CD4-positive, alpha-beta T cell treated with Interleukin-10 for 1 hour (primary cell): Measurements from ENCODE around the gene MAP3K21.

Source experiments
- DNase-seq: peaks from one replicate; pipeline ENCODE4 v3.0.0-alpha.2; 2020

The MAP3K21 gene

GRCh38 chr1:233326811-233327650, 493 bp upstream of the MAP3K21 start:
- DNase-seq = peak; percentile 94

- DNase-seq = peak; percentile 23
Observed at GRCh38 chr1:233328142-233328921, 808 bp downstream of the MAP3K21 start.

GRCh38 chr1:233331676-233332519, 4.4 kb downstream of the MAP3K21 start:
- DNase-seq = no peak

GRCh38 chr1:233333086-233333485, 5.6 kb downstream of the MAP3K21 start:
- no peak for DNase-seq

GRCh38 chr1:233334092-233334491, 6.6 kb downstream of the MAP3K21 start:
- DNase-seq = no peak

GRCh38 chr1:233336554-233337456, 9.3 kb downstream of the MAP3K21 start:
- no peak for DNase-seq

- no peak for DNase-seq
Observed at GRCh38 chr1:233337505-233337904, 10.0 kb downstream of the MAP3K21 start.

GRCh38 chr1:233338102-233338501, 10.6 kb downstream of the MAP3K21 start:
- no peak for DNase-seq

GRCh38 chr1:233340031-233340555, 12.6 kb downstream of the MAP3K21 start:
- no peak for DNase-seq

GRCh38 chr1:233340966-233341516, 13.5 kb downstream of the MAP3K21 start:
- no peak for DNase-seq

- DNase-seq = no peak
Observed at GRCh38 chr1:233342086-233342485, 14.6 kb downstream of the MAP3K21 start.

GRCh38 chr1:233343262-233343661, 15.7 kb downstream of the MAP3K21 start:
- DNase-seq = no peak

- no peak for DNase-seq
Observed at GRCh38 chr1:233347338-233347737, 19.8 kb downstream of the MAP3K21 start.

GRCh38 chr1:233349137-233349536, 21.6 kb downstream of the MAP3K21 start:
- DNase-seq = no peak

- no peak for DNase-seq
Observed at GRCh38 chr1:233354983-233355382, 27.5 kb downstream of the MAP3K21 start.

GRCh38 chr1:233355841-233356704, 28.5 kb downstream of the MAP3K21 start:
- peak; percentile 4 for DNase-seq

GRCh38 chr1:233356705-233356987, 29.1 kb downstream of the MAP3K21 start:
- no peak for DNase-seq

- DNase-seq = no peak
Observed at GRCh38 chr1:233357595-233358397, 30.3 kb downstream of the MAP3K21 start.

GRCh38 chr1:233359431-233359830, 31.9 kb downstream of the MAP3K21 start:
- no peak for DNase-seq

- DNase-seq = no peak
Observed at GRCh38 chr1:233359905-233360304, 32.4 kb downstream of the MAP3K21 start.
